Prostate gland (tissue), 2 donors: ENCODE data around the gene ZFHX3.

ENCODE experiments used
- POLR2A ChIP-seq: fragments of 450-650 bp; IDR thresholded peaks from one replicate; pipeline ENCODE4 v1.6.1; 2016; ENCODE audit warnings: antibody characterized with exemption, mild to moderate bottlenecking
- POLR2AphosphoS5 ChIP-seq: sonication (generic); formaldehyde crosslinking; IDR thresholded peaks from one replicate; pipeline ENCODE4 v1.6.1; 2017; ENCODE audit warnings: antibody characterized with exemption
- TF ChIP-seq, protein P1 (sequence below), 4 experiments: fragments of 200-600 bp in 2 of 4; fragments of 450-650 bp in 2 of 4; sonication (generic) in 2 of 4; IDR thresholded peaks; 1 replicate in 3 of 4; 2 replicates in 1 of 4; pipeline ENCODE4 v1.5.1; 2016 to 2019; ENCODE audit warnings: antibody characterized with exemption in 4 of 4, mild to moderate bottlenecking in 2 of 4, moderate library complexity in 2 of 4

DNA sequence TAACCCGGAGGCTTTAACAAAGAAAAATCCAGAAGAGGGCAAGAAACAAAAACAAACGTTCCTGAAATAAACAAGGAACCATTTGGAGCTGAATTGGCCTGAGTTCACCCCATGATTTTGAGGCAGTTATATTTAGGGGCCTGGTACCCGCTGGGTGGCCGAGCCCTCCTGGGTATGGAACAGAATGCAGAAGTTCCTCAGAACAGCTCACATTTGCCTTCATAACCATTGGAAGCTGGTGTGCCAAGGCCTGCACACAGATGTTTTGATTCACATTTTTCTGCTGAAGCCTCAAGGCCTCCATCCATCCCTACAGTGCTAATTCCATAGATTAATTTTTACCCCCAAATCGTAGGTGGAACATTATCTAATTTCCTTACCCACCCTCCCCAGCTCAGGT lies 3.3 kb upstream of the ZFHX3 start:
- TF ChIP-seq POLR2AphosphoS5, result no peak
- TF ChIP-seq, protein P1, sequence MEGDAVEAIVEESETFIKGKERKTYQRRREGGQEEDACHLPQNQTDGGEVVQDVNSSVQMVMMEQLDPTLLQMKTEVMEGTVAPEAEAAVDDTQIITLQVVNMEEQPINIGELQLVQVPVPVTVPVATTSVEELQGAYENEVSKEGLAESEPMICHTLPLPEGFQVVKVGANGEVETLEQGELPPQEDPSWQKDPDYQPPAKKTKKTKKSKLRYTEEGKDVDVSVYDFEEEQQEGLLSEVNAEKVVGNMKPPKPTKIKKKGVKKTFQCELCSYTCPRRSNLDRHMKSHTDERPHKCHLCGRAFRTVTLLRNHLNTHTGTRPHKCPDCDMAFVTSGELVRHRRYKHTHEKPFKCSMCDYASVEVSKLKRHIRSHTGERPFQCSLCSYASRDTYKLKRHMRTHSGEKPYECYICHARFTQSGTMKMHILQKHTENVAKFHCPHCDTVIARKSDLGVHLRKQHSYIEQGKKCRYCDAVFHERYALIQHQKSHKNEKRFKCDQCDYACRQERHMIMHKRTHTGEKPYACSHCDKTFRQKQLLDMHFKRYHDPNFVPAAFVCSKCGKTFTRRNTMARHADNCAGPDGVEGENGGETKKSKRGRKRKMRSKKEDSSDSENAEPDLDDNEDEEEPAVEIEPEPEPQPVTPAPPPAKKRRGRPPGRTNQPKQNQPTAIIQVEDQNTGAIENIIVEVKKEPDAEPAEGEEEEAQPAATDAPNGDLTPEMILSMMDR (IDR thresholded peaks at IDR 0.05), result no peak
- TF ChIP-seq POLR2A, result no peak
